Muscle of back (tissue), 11 donors: ENCODE measurements around the gene PI16. TPM values are rescaled to one million over a fixed set of nuclear protein-coding genes. Genes with fewer than 3 reads are reported as not detected.
A peak's percentile ranks its signal among the peaks of the same experiment; 100 is the strongest.
"Not testable (repeated sequence)": the region's sequence is repeated elsewhere in the genome, so short reads cannot be mapped to it uniquely, and the experiment has no call there.

ENCODE experiments used
- DNase-seq, 3 donors: peaks; one replicate each; pipeline versions ENCODE4 v3.0.0 to v3.0.0-alpha.2; 2013
- polyA plus RNA-seq, 10 donors: library from polyadenylated mRNA; unstranded; fragments of 120-200 nt; gene quantifications; one replicate each; pipeline ENCODE4 v1.2.1, GENCODE V29; 2013; ENCODE audit not compliant: insufficient read length in 10 of 10

The PI16 gene
- polyA plus RNA-seq, 10 donors, result 7.0 to 78.0 (median 27.0) TPM

- no peak for DNase-seq
Observed at GRCh38 chr6:36971921-36972673, 17.6 kb downstream of the PI16 start.

DNA sequence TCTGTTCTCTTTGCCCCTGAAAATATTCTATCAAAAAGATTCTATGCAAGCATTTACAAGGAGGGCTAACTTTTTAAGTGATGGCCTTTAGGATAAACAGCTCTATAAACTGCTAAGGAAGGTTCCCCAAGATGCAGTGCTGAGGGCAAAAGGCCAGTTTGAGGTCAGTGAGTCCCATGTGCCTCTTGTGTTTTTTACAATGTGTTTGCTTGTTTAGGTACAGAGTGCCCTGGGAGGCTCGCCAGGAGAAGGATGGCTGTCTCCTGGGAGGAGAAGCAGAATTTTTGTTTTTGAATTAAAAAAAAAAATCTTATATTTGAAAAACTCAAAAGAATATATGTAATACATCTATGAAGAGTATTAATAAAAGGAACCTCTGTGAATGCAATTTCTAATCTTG, 18.7 kb downstream of the PI16 start:
- DNase-seq, result no peak

DNA sequence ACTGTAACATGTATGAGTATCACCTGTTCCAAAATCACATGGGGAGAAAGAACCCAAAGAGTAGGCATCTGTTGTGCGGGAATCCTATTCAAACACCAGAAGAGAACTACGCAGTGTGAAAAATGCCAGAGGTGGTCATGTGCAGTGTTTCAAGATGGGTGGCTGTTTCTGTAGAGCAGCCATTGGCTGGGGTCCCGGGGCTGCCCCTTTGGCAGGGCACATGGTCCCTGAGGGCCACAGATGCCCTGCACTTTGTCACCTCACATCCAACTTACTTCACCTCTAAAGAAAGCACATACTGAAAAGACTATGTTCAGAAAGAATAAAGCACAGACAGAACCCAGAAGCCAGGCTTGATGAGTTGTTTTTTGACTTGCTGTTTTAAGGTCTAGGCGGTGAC, 19.1 kb downstream of the PI16 start:
- no peak for DNase-seq

DNA sequence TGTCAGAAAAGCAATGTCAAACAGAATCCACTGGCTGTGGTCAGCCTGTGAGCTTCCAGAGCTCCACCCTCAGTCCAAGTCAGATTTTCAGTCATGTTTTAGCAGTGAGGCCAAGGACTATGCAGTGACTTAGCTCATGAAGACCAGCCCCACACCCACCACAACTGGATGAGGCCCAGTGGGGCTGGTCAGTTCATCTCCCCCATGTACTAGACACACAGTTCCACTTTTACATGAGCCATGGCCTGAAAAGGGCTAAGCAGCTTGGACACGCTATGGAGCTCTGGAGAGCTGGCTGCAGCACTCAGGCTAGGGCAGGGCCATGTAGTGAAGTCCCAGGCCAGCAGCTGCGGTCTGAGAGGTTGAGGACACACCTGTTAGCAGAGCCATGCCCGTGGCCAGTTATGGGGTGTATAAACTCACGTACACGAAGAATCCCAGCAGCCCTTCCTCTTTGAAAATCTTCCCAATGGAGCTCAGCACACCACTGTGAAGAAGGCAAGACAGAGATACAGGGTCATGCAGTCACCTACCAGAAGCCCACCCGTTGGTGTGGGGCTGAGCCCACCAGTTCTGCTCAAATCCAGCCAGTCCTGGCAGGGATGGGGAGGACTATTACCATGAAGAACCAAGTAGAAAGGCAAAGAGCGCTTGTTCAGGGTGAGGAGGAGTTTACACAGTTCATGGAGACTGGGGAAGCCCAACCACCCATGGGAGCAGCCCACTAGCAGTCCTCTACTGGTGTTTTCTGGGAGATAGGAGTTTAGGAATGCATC, 20.9 kb downstream of the PI16 start:
- DNase-seq, result no peak

GRCh38 chr6:36976007-36976264, 21.4 kb downstream of the PI16 start:
- DNase-seq, result no peak

GRCh38 chr6:36976509-36976908, 22.0 kb downstream of the PI16 start:
- DNase-seq, result no peak

- no peak for DNase-seq
Observed at GRCh38 chr6:36976931-36977330, 22.4 kb downstream of the PI16 start.

GRCh38 chr6:36977470-36977941, 23.0 kb downstream of the PI16 start:
- DNase-seq, result no peak

- no peak for DNase-seq
Observed at GRCh38 chr6:36978421-36979346, 24.1 kb downstream of the PI16 start.

GRCh38 chr6:36979347-36979742, 24.8 kb downstream of the PI16 start:
- peak; percentile 60 to 82 (median 66) for DNase-seq

DNA sequence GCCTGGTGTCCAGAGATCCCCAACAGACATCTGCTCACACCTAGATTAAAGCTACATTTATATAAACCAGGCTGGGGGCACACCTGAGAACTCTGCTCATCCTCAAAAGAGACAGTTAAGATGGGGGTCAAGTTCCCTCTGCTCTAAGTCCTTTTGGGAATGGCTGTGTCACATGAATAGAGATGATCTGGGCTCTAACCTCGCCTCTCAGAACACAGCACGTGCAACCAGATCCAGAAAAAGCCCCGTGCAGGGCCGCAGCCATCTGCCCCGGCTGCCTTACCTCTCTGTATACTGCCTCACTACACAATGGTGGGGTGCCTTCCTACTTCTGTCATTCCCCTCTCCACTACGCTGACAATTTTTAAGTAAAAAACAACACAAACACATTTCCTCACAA, 25.6 kb downstream of the PI16 start:
- DNase-seq, result no peak

DNA sequence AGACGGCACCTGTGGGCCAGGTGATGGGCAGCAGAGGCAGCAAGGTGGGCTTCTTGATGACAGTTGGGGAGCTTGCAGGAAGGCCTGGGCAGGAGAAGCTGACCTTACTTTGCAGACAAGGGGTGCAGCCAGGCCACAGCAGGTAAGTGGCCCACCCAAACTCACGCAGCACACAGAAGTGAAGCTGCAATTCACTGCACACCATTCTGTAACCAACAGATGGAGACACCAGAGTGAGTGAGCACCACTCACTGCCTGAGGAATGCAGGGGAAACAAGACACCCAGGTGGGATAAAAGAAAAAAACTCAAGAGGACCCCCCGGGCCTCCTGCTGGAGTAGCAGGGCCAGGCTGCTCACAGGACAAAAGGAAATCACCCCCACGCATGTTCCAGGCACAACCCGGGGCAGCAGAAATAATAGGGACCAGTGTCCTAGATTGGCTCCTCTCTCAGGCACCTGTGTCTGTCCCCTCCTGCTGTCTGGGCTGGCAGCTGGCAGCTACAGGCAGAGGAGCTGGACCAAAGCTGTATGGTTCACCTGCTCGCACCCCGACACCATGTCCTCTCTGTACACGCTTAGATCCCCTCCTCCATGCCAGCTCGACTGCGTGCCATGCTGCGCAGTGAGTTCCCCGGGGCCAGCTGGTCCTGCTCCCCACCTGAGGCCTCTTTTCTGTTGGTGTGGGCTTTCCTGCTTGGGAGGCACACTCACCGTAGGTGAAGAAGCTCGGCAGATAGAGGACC, 26.5 kb downstream of the PI16 start:
- no peak for DNase-seq

GRCh38 chr6:36983538-36983937, 29.0 kb downstream of the PI16 start:
- no peak for DNase-seq

GRCh38 chr6:36984581-36985416, 30.3 kb downstream of the PI16 start:
- DNase-seq, result peak; percentile 66 to 81 (median 69)

GRCh38 chr6:36985417-36985807, 30.9 kb downstream of the PI16 start:
- peak in 2 of 3 donors; percentile 30 to 55 for DNase-seq

DNA sequence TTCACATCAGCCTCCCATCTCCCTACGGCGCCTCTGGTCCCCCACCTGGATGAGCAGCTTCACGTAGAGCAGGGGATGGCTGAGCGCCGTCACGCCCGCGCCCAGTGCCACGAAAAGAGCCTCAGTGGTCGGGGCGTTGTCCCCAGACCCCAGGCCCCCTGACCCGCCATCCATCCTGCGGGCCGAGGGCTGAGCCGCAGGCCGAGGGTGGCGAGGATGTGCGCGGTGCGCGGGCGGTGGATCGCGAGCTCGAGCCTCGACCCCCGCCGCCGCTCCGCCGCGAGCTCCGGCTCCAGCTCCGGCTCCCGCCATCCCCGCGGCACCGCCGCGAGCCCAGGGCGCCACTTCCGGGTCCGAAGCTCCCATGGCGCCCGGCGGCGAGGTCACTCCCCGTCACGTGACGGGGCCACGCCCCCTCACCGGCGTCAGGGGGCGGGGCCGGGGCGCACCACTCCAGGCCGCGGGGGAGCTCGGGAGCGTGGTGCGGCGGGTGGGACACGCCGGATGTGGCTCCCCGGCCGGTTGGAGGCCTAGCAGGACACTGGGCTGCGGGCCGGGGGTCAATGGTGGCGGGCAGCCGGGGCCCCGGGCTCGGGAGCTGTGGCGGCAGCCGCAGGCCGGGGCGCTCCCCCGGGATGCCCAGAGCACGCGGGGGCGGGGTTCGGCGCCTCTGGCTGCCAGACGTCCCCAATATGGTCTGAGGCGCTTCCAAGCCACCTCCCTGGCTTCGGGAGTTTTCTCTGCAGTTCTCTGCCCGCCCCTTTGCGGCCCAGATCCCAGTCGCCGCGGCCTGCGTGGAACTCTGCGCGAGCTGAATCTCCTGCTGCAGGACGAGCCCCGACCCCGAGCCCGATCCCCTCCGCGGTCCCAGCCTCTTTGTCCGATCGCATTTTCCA, 31.5 kb downstream of the PI16 start, which contains the start of gene MTCH1:
Gene MTCH1, minus strand, starts transcription at position 389 of the 896 bp plus-strand sequence. Its CDS starts 23 bp downstream, at position 366.
- peak; percentile 92 to 97 (median 95) for DNase-seq

DNA sequence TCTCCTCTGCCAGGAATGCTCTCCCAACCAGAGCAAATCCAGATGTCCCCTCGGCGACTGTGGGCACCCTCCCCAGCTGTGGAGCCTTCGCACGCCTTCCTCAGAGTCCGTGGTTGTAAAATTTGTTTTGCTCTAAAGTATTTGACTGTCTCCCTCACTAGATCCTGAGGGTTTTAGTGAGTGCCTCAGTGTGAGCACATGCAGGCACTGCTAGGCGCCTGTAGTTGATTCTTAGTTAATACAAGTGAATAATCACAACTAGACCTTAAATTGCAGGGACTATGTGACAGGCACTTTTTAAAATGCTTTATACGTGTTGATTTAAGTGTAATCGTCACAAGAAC, 32.1 kb downstream of the PI16 start:
- no peak for DNase-seq

DNA sequence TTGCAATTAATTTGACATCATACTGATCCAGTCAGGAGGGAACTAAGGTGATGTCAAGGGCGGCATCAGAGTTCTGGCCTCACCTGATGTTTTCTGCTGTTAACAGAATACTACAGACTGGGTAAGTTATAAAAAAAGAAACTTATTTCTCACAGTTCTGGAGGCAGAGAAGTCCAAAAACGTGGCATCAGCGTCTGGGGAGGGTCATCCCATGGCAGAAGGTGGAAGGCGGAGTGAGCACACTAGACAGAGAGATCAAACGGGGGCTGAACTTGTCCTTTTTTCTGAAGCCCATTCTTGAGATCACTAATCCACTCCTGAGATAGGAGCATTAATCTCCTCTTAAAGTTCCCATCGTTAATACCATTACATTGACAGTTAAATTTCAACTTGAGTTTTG, 34.7 kb downstream of the PI16 start:
- DNase-seq, result no peak

GRCh38 chr6:36990401-36990800, 35.9 kb downstream of the PI16 start:
- DNase-seq, result not testable (repeated sequence)
